Measurements from ENCODE around the gene NID1.

- TF ChIP-seq POLR2A (IDR thresholded peaks at IDR 0.05) (no peak), CTCF (IDR thresholded peaks at IDR 0.05) (no peak)
These were observed 44.3 kb downstream of the NID1 start for GRCh38 chr1:236020359-236021219.
